ENCODE results near the gene MPRIP.
"Not testable (repeated sequence)": the region's sequence is repeated elsewhere in the genome, so short reads cannot be mapped to it uniquely, and the experiment has no call there.

The MPRIP gene

DNA sequence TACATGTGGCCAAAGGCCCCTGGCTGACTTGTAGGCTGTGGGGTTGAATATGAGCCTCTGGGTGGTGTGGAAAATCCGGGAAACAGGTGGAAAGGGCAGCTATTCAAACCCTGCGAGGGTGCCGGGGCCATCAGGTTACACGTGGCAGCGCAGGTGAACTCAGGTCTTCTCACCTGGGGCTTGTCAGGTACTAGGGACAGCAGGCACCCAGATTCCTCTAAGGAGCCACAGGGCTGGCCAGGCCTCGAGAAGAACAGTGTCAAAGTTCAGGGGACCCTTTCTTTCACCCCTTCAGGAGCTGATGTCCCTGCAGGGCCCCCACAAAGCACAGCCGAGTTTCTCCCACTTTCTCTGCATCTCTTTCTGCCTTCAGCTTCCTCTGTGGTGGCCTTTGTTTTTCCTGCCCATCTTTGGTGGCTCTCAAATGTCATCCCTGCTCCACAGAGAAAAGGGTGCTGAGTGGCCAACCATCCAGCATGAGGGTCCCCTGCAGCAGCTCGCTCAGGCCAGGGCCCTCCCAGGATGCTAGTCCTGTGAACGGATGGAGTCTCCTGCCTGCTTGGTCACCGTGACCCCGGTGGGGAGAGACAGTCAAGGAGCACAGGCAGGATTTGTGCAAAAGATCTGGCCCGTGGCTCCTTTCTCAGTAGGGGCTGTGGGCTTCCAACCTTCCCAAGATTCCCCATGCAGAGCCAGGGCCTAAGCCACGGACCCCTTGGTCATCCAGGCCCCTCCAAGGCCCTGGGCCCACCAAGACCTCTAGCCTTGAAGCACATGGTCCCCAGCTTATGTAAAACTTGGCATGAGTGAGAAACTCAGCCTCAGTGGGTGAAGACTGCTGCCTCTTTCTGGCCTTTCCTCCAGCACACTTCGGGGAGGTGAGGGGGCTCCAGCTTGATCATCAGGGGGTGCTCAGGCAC, 28.2 kb upstream of the MPRIP start:
- DNase-seq (ENCODE audit: extremely low read depth, low read depth); H3K4me3 ChIP-seq (replicated peaks; ENCODE audit: low read depth, low read length): not testable (repeated sequence)

- not testable (repeated sequence) for DNase-seq (ENCODE audit: extremely low read depth, low read depth); H3K4me3 ChIP-seq (replicated peaks; ENCODE audit: low read depth, low read length)
Measured at GRCh38 chr17:17014748-17015124, 27.5 kb upstream of the MPRIP start.

DNA sequence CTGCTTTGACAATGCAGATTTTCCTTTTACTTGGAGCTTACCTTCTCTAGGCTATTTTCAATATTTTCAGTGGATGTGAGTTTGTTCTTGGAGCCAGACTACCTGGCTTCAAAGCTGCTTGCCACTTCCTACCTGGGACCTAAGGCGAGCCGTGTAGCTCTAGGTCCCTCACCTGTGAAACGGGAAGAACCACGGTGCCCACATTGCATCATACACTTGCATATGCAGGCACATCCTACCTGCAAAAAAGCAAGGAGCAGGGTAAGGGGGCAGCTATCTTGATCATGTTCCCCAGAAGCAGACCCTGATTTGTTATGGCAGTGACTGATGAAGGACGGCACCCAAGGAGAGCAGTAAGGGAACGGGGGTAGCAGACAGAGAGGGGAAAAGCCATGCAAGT, 27.0 kb upstream of the MPRIP start:
- TF ChIP-seq, protein P1, sequence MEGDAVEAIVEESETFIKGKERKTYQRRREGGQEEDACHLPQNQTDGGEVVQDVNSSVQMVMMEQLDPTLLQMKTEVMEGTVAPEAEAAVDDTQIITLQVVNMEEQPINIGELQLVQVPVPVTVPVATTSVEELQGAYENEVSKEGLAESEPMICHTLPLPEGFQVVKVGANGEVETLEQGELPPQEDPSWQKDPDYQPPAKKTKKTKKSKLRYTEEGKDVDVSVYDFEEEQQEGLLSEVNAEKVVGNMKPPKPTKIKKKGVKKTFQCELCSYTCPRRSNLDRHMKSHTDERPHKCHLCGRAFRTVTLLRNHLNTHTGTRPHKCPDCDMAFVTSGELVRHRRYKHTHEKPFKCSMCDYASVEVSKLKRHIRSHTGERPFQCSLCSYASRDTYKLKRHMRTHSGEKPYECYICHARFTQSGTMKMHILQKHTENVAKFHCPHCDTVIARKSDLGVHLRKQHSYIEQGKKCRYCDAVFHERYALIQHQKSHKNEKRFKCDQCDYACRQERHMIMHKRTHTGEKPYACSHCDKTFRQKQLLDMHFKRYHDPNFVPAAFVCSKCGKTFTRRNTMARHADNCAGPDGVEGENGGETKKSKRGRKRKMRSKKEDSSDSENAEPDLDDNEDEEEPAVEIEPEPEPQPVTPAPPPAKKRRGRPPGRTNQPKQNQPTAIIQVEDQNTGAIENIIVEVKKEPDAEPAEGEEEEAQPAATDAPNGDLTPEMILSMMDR (IDR thresholded peaks at IDR 0.05; ENCODE audit: low read depth, low read length, missing control alignments) = no peak
- H3K4me3 ChIP-seq (replicated peaks; ENCODE audit: low read depth, low read length) = no peak overlapping the region
- no peak for DNase-seq (ENCODE audit: extremely low read depth, low read depth)

DNA sequence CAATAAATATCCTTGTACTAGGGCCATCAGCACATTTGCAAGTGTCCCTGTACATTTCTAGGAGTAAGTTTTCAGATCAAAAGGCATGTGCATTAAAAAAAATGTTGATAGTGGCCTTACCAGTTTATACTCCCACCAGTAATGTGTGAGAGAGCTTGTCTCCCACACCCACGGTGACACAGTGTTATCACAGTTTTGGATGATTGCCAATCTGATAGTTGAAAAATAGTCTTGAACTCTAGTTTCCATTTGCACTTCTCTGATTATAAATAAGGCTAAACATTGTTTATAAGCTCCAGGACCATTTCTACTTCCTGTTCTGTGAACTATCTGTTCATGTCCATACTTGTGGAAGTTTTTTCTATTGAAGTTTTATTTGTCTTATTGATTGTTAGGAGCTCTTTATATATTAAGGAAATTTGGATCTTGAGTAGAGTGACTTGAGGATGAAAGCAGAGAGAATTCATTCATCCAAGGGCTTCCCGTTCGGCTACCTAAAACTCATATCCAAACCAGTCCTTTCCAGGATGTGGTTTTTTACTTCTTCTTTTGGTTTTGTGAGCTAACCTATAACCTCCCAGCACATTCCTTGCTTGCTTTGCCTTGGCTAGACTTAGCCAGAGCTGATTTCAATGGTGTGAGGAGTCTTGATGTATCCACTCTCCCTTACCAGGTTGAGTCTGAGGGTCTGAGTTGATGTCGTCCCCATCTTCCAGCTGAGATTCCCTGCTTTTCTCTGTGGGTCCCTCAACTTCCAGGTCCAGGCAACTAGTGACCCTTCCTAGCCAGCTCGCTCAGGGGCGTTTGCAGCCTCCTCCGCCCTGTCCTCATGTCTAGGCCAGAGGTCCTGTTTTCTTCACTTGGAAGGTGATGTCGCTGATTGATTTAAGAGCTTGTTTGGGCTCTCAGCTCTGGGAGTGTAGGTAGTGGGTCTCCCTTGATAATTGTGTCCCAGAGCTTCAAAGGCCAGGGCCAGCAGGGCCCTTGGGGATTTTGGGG, 25.8 kb upstream of the MPRIP start:
- H3K4me3 ChIP-seq (replicated peaks; ENCODE audit: low read depth, low read length); DNase-seq (ENCODE audit: extremely low read depth, low read depth): not testable (repeated sequence)

DNA sequence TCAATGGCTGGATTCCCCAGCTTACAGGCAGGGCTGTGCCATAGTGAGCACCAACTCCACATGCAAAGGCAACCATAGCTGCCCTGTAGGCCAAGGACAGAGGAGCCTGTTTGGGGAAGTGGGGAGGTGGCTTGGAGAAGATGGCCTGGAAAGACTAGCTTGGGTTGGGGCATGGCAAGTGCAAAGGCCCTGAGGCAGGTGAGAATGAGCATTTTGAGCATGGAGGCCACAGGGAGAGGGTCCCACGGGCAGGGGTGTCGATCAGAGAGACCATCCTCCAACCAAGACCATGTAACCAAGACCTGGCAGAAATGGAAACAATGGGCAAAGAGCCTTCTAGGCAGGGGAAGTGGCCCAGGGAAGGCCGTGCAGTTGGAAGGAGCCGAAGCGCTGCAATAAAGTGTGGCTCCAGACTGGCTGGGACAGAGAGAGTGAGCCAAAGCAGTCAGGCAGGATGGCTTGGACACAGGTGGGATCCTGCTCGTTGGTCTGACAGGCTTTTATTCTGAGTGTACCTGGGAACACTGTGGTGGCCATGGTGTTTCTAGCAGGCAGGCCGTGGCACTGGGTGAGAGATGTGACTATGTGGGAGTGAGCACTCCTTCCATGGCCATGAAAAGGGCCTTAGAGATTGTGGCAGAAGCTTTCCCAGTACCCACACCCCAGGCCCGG, 24.8 kb upstream of the MPRIP start:
- TF ChIP-seq, protein P1 (IDR thresholded peaks at IDR 0.05; ENCODE audit: low read depth, low read length, missing control alignments) = no peak
- no peak for DNase-seq (ENCODE audit: extremely low read depth, low read depth)

DNA sequence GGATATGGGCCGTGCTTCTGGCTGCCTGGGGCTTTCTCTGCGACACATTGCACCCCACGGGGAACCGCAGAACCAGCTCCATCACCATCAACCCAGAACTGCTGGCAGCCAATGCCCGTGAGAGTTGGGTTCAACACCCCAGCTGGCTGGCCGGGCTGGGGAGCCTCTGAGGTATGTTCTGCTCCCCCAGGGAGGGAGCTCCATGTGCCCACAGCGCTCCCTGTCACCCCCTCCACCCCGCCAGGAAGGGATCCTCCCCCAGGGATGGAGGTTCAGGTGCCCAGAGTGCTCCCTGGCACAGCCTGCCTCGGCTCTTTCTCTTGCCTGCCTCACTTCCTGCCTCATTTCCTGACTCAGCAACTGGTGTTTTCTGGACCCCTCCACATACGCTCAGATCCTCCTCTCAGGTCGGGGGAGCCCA, 24.2 kb upstream of the MPRIP start:
- TF ChIP-seq, protein P1 (IDR thresholded peaks at IDR 0.05; ENCODE audit: low read depth, low read length, missing control alignments) = no peak
- no peak overlapping the region for H3K4me3 ChIP-seq (replicated peaks; ENCODE audit: low read depth, low read length)
- no peak for DNase-seq (ENCODE audit: extremely low read depth, low read depth)

More for the DNA sequence above, 24.8 kb upstream of the MPRIP start:
- no peak overlapping the region for H3K4me3 ChIP-seq (replicated peaks; ENCODE audit: low read depth, low read length)

DNA sequence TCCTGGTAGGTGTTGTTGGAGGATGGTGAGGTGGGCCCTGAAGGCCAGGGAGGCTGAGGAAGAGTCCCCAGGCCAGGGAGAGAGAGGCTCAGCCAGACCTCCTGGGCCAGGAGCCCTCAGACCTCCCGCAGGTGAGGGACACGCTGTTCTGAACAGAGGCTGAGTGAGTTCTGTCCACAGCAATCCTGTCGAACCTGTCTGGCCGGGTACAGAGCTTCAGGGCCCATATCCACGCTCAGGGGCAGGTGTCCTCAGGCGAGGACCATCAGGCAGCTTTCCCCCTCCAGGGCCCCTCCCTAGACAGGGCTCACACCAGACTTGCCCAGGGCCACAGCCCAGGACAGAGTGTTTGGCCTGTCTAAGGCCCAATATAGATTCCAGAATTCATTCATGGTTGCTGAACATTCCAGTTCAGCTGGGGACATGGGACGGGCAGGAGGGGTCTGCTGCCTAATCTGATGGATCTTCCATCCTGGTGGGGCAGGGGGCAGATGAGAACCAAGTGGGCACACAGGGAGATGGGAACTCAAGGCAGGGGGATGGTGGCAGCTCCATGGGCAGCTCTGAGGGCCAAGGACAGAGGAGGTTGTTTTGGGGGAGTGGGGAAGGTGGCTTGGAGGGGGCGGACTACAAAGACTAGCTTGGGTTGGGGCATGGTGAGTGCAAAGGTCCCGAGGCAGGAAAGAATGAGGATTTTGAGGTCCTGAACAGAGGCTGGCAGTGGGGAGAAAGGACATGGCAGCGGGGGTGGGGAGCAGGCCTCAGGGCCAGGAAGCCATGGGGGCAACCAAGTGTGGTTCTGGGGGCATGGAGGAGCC, 23.4 kb upstream of the MPRIP start:
- no peak for DNase-seq (ENCODE audit: extremely low read depth, low read depth)
- TF ChIP-seq, protein P1 (IDR thresholded peaks at IDR 0.05; ENCODE audit: low read depth, low read length, missing control alignments) = no peak
- H3K4me3 ChIP-seq (replicated peaks; ENCODE audit: low read depth, low read length) = no peak overlapping the region

All from HFF-Myc (cell line).